ENCODE results near the gene SCN8A.
A peak's percentile ranks its signal among the peaks of the same experiment; 100 is the strongest.
"Not testable (repeated sequence)": the region's sequence is repeated elsewhere in the genome, so short reads cannot be mapped to it uniquely, and the experiment has no call there.

Gene SCN8A

GRCh38 chr12:51625370-51625769, 34.3 kb downstream of the SCN8A start:
- no peak for DNase-seq (ENCODE audit: low spot score)

DNA sequence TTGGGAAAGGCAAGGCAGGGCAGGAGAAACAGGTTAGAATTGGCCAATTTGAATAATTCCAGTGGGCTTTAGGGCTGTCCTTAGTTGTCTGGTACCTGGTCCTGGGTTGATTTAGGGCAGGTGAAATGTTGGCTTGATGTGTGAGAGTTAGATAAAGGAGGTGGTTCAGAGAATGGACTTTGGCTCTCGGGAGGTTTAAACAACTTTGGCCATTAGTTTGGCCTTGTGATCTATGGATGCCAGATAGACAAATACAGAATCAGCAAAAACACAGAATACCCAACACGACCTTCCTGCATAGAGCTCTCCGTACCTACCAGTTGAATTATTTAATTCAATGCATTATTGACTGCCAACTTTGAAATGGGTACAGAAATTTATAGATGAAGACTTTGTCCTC, 35.1 kb downstream of the SCN8A start:
- DNase-seq (ENCODE audit: low spot score): no peak

DNA sequence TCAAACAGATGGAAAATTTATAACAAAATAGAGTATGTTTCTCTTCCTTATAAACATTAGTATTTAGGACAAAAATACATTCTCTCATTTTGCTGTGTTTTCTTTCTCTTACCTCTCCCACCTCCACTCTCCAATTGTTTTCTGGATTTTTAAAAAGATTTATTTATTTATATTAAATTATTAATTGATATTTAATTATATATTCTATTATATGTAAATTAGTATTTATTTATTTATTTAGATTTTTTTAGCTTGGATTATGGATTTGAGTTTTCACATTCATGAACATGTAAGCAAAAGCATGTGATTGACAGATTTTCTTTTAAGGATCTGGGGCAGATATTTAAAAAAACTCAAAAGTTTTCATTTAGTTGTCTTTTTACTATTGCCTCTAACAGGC, 35.6 kb downstream of the SCN8A start:
- no peak for DNase-seq (ENCODE audit: low spot score)

- DNase-seq (ENCODE audit: low spot score): no peak
These were observed 39.3 kb downstream of the SCN8A start for GRCh38 chr12:51630256-51630880.

DNA sequence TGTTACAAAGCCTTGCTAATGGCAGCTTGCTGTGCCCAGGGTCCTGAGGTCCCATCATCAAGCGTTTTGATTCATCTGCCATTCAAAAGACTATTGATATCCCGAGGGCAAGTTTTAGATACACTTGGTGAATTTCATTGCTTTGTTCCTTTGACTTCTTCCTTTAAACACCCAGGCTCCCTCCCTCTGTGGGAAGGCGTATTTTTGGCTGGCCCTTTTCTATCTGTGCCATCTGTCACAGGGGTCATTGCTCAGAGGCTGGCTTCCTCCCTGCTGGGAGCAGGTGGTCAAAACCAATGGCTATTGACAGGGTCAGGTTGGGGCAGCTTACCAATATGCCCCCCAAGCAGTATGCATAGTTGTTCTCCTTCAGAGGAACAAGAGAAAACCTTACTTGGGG, 40.0 kb downstream of the SCN8A start:
- DNase-seq (ENCODE audit: low spot score): no peak

GRCh38 chr12:51631591-51631990, 40.6 kb downstream of the SCN8A start:
- peak; percentile 64 for DNase-seq (ENCODE audit: low spot score)

GRCh38 chr12:51632623-51633022, 41.6 kb downstream of the SCN8A start:
- no peak for DNase-seq (ENCODE audit: low spot score)

GRCh38 chr12:51635346-51635745, 44.3 kb downstream of the SCN8A start:
- peak; percentile 55 for DNase-seq (ENCODE audit: low spot score)

DNA sequence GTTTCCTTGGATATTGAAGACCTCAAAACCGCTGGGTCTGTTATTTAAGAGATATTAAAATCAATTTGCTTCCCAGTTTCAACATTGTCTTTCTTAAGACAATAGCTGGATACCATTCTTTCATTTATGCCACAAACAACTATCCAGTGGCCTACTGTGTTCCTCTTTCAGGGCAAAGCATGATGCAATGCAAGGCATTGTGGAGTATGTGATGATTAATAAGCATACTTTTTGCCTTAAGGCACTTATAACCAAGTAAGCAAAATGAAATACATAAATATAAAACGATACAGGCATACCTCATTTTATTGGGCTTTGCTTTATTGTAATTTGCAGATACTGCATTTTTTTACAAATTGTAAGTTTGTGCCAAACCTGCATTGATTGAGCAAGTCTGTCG, 45.5 kb downstream of the SCN8A start:
- no peak for DNase-seq (ENCODE audit: low spot score)

DNA sequence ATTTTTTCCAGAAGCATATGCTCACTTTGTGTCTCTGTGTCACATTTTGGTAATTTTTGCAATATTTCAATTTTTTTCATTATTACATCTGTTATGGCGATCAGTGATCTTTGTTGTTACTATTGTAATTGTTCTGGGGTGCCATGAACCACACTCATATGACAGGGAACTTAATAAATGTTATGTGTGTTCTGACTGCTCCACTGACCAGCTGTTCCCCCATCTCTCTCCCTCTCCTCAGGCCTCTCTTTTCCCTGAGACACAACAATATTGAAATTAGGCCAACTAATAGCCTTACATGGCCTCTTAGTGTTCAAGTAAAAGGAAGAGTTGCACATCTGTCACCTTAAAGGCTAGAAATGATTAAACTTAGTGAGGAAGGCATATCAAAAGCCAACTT, 46.0 kb downstream of the SCN8A start:
- DNase-seq (ENCODE audit: low spot score): no peak

- no peak for DNase-seq (ENCODE audit: low spot score)
These were observed 48.3 kb downstream of the SCN8A start for GRCh38 chr12:51639361-51639760.

DNA sequence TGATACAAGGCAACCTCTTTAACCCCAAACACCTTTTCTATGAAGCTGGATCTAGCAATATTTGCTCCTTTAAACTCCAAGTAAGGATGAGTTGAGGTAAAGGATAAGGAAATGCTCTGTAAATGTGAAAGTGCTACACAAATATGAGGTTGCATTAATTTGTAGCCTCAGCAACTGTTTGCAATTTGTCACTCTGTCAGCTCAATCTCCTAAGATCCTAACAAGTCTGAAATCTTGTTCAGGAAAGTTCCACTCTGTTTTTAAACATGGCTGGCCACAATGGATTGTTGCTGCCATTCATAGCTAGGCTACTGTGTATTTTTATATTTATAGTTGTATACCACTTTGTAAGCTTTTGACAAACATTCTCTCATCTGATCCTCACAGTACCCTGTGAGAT, 51.3 kb downstream of the SCN8A start:
- no peak for DNase-seq (ENCODE audit: low spot score)

GRCh38 chr12:51643951-51644350, 52.9 kb downstream of the SCN8A start:
- no peak for DNase-seq (ENCODE audit: low spot score)

DNA sequence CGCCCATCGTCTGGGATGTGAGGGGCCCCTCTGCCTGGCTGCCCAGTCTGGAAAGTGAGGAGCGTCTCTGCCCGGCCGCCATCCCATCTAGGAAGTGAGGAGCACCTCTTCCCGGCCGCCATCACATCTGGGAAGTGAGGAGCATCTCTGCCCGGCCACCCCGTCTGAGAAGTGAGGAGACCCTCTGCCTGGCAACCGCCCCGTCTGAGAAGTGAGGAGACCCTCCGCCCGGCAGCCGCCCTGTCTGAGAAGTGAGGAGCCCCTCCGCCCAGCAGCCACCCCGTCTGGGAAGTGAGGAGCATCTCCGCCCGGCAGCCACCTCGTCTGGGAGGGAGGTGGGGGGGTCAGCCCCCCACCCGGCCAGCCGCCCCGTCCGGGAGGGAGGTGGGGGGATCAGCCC, 53.7 kb downstream of the SCN8A start:
- not testable (repeated sequence) for DNase-seq (ENCODE audit: low spot score)

- no peak for DNase-seq (ENCODE audit: low spot score)
These were observed 54.9 kb downstream of the SCN8A start for GRCh38 chr12:51645961-51646360.

- DNase-seq (ENCODE audit: low spot score): no peak
These were observed 56.6 kb downstream of the SCN8A start for GRCh38 chr12:51647647-51648046.

DNA sequence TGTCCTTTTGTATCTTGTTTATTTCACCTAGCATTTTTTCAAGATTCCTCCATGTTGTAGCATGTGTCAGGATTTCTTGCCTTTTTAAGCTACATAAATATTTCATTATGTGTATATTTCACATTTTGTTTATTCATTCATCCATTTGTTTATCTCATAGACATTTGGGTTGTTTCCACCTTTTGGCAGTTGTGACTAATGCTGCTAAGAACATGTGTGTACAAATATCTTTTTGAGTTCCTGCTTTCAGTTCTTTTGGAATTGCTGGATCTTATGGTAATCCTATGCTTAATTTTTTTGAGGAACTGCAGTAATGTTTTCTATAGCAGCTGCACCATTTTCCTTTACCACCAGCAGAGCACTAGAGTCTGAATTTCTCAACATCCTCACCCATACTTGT, 62.4 kb downstream of the SCN8A start:
- DNase-seq (ENCODE audit: low spot score): no peak

DNA sequence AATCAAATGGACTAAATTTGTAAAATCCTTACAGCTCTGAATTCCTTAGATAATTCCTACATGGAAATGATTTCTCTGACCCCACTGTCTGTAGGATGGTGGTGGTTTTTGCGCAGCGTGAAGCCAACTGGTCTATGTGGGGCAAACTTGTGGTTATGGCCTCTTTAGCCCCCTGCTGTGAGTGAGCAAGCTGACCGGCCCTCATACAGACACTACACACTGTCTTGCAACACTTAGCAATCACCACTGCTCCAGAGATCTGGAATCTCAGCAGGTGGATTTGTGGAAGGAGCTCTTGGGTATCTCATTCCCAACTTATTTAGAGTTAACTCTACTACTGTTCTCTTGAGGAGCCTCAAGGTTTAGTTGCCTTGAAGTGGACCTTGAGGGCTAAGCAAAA, 70.2 kb downstream of the SCN8A start:
- DNase-seq (ENCODE audit: low spot score): no peak

DNA sequence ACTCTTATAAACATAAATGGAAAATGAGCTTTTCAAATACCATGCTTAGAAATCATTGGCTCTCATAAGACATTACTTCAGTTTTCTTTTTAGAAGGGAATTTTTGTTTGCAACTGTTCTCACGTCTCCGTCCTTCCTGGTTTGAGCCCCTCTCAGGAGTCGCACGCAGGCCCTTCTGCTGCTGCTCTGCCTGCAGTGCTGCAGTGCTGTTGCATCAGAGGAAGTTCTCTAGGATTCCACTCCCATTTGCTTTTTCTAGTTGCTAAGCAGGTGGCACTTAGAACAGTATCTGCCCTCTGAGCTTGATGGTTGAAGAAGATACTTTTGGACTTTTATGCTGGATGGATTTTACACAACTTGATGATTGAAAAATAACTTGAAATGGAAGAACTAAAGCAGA, 70.8 kb downstream of the SCN8A start:
- DNase-seq (ENCODE audit: low spot score): no peak

- peak; percentile 30 for DNase-seq (ENCODE audit: low spot score)
These were observed 71.7 kb downstream of the SCN8A start for GRCh38 chr12:51662728-51663154.

DNA sequence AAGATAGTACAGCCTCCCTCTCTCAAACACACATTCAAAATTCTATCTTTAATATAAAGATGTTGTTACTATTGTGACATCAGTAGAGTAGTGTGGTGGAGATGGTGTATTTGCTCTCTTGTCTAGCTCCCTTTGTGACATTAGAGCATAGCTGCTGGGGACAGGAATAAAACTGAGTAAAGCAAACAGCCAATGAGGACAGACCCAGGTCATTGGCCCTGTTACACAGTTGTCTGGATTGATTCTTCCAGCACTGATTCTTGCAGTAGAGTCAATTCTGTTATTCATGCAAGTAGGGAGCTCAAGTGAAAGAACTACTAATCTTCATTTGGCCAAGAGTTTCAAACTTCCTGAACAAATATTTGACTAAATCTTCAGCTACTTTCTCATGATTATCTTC, 72.4 kb downstream of the SCN8A start:
- DNase-seq (ENCODE audit: low spot score): no peak

- no peak for DNase-seq (ENCODE audit: low spot score)
These were observed 75.7 kb downstream of the SCN8A start for GRCh38 chr12:51666696-51667095.

DNA sequence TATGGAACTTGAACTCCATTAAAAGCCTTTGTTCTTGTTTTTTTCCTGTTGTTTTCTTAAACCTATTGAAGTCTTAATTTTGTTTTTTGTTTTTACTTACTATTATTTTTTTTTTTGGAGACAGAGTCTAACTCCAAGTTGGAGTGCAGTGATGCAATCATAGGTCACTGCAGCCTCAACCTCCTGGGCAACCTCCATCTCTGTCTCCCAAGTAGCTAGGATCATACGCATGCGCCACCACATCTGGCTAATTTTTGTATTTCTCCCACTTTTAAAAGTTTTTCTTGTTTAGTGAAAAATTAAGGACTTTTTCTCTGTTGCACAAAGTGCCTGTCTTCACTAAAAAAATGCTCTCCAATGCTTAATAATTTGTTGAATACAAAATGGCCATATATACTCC, 76.2 kb downstream of the SCN8A start:
- no peak for DNase-seq (ENCODE audit: low spot score)

DNA sequence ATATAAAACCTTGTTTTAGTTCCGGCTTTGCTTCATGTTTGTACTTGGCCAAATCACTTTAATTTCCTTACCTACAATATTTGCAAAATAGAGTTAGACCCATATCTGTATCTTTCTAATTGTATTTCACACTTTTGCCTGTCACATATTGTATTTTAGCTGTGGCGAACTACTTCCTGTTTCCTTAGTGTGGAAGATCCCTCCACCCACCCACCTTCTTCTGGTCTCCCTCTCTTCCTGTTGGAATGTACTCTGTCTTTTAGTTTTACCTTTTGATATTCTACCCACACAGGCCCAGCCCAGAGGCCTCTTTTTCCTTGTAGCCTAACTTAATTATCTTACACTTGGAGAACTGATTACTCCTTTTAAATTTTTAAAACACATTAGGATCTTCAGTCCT, 78.2 kb downstream of the SCN8A start:
- no peak for DNase-seq (ENCODE audit: low spot score)

DNA sequence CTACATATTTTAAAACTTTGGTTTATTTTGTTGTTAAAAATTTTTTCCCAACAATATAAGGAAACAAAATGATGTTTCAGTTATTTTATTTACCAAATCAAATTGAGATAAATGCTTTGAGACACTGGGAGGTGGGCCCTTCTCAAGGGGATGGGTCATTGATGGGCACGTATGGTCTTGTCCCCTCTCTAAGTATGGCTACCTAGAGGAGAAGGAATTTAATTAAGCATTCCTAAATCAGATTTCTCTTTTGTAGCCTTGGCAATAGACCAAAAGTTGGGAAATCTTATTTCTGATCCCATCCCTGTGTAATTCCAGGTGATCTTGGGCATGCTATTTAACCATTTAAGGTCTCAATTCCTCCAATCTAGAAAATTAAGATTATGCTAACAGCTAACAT, 79.0 kb downstream of the SCN8A start:
- no peak for DNase-seq (ENCODE audit: low spot score)
